Cerebellar nuclear complex (tissue), 1 donor: ENCODE data around the gene CFAP46.

Experiments used
- DNase-seq, 2 experiments: peaks; one replicate each; lab custom pipeline; 2025; lab: John Stamatoyannopoulos, UW

The CFAP46 gene

GRCh38 chr10:132942101-132943057, at the start of gene CFAP46:
Gene CFAP46 (minus strand): TSS chr10:132942570. CDS start chr10:132942484, 86 bp downstream.
- DNase-seq, result no peak

DNA sequence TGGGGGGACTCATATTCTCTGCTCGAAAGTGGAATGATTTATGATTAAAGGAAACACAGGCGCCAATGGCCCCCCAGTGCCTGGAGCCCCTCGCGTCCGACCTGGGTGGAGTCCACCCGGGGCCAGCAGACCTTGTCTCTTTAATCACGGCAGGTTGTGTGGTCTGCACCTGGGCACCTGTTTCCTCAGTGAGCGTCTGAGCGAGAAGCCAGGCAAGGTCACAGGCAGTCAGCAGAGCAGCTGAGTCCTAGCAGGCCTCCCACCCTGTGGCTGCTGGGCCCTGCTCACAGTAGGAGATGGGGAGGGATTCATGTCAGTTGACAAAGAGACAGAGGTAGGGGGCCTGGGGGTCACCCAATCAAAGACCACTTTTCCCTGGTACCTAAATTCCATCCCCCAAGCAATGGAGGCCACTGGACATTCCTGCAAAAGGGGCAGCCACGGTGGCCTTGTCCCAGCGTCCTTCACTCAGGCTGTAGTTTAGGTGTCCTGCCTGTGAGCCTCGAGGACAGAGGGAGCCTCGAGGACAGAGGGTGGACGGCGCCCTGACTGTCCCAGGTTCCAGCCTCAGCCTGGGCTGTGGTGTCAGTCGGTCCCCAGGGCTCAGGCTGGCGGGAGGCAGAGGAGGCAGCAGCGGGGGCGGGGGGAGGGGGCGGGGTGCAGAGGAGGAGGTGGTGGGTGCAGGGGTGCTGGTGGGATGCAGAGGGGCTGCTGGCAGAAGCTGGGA, 49.5 kb upstream of the CFAP46 start:
- DNase-seq, result no peak

GRCh38 chr10:132990684-132991545, 48.5 kb upstream of the CFAP46 start:
- no peak for DNase-seq

- no peak for DNase-seq
Observed at GRCh38 chr10:132989476-132990415, 47.4 kb upstream of the CFAP46 start.

GRCh38 chr10:132988988-132989387, 46.6 kb upstream of the CFAP46 start:
- no peak for DNase-seq

DNA sequence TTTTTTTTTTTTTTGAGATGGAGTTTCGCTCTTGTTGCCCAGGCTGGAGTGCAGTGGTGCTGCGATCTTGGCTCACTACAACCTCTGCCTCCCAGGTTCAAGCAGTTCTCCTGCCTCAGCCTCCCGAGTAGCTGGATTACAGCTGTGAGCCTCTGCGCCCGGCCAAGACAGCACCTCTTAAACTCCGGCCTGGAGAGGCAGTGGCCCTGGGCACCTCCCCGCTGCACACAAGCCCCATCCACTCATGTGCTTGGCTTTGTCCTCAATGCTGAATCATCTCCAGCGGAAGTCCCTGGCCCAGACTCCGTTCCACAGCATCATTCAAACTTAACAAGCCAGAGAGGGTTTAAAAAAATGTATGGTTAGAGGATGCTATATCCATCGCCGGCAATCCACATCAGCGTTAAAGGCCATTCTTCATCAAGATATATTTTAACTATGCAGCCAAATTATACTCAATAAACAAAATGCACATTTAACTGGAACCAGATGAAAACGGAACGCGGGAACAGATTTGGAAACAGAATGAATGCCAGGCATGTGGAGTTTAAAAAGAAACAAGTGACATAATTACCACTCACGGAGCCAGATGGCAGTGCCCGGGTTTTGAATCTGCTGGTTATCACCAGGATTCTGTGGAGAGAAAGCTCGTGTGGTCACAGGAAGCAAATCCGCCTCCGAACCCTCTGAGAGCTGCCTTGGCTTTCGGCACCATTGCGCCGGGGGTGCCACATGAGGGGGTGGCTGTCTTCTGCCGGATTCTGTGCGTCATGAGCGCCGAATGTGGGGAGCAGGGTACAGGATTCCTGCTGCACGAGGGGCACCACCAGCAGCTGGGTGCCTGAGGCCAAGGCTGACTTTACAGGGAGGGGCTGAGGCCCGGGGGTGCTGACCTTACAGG, 45.6 kb upstream of the CFAP46 start:
- DNase-seq, result peak in 1 of 2 experiments; percentile 44

- DNase-seq, result no peak
Observed at GRCh38 chr10:132986978-132987377, 44.6 kb upstream of the CFAP46 start.

GRCh38 chr10:132986576-132986975, 44.2 kb upstream of the CFAP46 start:
- DNase-seq, result no peak

GRCh38 chr10:132986076-132986475, 43.7 kb upstream of the CFAP46 start:
- DNase-seq, result no peak

- DNase-seq, result no peak
Observed at GRCh38 chr10:132985546-132985900, 43.2 kb upstream of the CFAP46 start.

DNA sequence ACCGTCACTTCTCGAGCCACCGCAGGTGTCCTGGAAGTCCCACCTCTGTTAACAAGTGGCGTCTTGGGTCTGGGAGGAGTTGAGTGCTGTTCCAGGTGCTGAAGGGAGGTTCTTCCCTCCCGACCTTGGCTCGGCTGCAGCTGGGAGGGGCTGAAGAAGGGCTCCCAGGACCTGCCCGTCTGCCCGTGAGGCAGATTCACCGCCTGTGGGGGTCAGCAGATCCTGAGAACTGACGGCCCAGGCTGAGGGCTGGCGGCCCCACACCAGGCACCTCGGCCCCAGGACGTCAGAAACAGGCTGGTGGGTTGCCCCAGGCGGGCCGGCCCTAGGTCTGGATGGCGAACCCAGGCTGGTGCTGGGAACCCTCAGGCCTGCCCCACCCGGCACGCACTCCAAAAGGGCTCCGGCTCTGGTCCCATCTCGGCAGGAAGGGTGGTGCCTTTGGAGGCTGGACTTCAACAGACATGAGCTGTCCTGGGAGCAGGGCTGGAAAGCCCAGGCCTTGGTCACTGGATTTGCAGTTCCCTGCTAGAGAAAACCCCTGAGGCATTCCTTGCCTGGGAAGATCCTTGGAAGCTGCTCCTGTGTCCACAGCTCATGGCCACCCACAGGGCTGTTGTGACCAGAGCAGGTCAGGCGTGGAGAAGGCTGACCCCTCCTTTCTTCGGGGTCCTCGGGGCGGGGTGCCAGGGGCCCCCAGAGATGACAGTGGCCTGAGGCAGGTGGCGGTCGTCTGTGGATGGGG, 42.6 kb upstream of the CFAP46 start:
- DNase-seq, result no peak

GRCh38 chr10:132984008-132984295, 41.6 kb upstream of the CFAP46 start:
- DNase-seq, result no peak

- DNase-seq, result no peak
Observed at GRCh38 chr10:132983252-132984007, 41.1 kb upstream of the CFAP46 start.

DNA sequence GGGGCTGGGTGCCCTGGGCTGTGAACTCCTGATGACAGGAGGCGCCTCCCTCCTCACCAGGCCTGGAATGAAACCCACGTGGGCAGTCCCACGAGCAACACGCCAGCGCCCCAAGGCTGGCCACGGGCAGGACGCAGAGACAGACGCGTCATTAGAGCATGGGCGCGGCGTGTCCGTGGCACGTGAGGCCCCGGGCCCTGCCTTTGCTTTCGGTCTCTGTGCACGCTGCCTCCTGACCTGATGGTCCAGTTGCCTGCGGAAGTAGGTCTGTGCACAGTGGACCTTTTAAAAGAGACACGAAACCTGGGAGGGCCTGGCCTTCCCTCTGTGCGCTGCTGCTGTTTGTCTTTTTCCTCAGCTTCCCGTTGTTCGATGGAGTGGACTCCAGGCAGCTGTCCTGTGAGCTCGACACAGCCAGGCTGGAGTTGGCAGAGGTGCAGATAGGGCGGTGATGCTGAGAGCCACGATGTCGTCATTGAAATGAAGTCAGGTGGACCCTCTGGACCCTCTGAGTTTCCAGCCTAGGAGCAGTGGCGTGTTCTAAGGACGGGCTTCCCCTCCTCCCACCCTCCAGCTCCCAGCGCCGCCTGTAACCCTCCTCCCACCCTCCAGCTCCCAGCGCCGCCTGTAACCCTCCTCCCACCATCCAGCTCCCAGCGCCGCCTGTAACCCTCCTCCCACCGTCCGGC, 40.1 kb upstream of the CFAP46 start:
- DNase-seq, result no peak

DNA sequence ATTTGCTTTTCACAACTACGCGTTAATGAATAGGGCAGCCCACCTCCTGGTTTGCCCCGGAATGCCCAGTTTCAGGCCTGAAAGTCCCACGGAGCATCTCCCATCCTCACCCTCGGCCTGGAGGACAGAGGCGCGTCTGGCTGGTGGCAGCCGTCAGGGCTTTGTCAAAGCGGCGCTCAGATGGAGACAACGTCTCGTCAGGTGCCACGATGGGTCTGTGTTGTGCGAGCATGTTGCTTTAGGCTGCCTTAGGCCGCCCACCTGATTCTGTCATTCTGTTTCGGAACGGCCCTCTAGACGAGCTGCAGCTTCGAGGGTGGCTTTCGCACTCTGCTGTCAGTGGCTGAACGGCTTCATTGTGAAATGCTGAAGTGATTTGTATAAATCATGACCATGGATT, 39.4 kb upstream of the CFAP46 start:
- no peak for DNase-seq

DNA sequence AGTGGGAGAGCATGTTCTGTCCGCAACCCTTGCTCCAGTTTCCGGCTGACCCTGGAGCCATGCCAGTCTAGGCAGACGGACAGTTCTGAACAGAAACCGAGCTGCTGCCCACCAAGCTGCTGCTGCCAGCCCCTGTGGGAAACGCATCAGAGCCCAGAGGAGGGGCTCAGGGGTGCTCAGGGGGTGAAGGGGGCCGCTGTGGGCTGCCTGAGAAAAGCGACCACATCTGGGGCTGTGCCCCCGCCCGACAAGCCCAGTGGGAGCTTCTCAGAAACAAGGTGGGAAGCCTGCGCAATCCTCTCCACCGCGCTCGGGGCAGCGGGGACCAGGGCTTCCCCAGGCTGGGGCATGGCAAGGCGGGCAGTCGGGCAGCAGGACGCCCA, 38.8 kb upstream of the CFAP46 start:
- DNase-seq, result no peak

DNA sequence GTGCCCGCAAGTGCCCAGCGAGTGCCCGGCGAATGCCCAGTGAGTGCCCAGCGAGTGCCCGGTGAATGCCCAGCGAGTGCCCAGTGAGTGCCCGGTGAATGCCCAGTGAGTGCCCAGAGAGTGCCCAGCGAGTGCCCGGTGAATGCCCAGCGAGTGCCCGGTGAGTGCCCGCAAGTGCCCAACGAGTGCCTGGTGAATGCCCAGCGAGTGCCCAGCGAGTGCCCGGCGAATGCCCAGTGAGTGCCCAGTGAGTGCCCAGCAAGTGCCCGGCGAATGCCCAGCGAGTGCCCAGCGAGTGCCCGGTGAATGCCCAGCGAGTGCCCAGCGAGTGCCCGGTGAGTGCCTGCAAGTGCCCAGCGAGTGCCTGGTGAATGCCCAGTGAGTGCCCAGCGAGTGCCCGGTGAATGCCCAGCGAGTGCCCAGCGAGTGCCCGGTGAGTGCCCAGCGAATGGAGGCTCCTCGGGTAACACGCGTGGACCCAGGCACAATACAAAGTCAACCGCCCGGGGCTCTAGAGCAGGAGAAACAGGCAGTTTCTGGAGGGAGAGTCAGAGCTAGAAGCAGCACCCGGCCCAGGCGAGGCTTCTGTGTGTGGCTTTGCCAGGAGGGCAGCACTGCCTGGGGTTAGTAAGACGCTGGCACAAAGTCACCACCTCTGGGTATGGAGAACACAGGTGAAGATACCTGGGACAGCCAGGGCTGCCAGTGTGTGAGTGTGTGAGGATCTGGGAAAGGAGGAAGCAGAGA, 38.2 kb upstream of the CFAP46 start:
- DNase-seq, result no peak
